ENCODE results near the gene TCAP.

TCAP gene

DNA sequence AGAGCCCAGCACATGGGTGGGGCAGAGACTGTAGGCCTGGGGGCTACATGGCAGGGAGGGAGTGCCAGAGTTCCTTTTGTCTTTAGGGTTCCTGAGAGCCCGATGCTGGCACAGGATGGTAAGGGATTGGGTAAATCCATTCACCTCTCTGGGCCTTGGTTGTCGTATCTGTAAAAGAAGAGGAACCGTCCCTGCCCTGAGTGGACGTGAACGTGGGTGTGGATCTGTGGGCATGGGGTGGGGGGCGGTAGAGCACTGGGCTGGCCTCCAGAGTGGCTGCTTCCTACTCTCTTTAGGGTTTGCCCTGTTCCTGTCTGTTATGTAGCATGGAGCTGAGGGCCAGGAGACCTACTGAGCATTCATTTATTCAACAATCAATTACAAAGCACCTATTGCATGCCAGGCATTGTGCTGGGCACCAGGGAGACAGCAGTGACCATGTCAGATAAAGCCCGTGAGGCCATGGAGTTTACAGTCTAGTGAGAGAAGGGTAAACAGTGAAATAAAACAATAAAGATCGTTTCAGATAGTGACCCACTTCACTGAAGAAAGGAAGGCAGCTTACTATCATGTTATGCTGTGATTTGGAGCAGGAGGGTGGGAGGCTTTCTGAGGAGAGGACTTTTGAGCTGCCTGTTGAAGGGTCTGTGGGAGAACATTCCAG, 13.1 kb upstream of the TCAP start:
- DNase-seq: no peak

DNA sequence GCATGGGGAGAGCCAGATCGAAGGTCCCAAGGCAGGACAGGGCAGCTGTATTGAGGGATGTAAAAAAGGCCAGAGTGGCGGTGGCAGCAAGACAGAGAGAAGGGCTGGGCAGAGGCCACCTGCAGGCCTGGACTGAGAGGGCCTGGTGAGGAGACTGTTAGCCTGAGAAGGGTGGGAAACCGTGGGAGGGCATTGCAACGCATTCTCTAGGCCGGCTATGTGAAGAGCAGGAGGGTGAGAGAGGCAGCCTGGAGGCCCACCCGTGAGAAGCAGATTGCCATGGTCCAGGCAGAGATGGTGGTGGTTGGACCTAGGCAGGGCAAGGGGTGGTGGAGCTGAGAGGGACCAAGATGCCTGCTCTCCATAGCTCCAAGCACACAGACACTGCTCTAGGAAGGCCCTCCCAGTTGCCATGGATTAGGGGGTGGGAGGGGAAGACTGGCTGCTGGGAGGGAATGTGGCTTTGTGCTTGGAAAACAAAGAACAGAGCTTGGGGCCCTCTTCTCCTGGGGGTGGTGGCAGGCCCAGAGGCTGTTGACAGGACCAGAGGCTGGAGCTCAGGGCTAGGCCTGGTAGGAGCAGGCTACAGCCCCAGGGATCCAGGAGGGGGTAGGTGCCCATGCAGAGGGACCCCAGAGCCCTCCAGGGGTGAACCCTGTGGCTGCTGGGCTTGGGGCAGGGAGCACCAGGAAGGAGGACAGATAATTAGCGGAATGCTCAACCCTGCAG, 12.4 kb upstream of the TCAP start:
- no peak for DNase-seq

GRCh38 chr17:39653316-39653661, 11.9 kb upstream of the TCAP start:
- no peak for DNase-seq

GRCh38 chr17:39653662-39654331, 11.4 kb upstream of the TCAP start:
- DNase-seq: peak; percentile 81

GRCh38 chr17:39655105-39655504, 10.0 kb upstream of the TCAP start:
- no peak for DNase-seq

GRCh38 chr17:39658346-39658745, 6.8 kb upstream of the TCAP start:
- no peak for DNase-seq

DNA sequence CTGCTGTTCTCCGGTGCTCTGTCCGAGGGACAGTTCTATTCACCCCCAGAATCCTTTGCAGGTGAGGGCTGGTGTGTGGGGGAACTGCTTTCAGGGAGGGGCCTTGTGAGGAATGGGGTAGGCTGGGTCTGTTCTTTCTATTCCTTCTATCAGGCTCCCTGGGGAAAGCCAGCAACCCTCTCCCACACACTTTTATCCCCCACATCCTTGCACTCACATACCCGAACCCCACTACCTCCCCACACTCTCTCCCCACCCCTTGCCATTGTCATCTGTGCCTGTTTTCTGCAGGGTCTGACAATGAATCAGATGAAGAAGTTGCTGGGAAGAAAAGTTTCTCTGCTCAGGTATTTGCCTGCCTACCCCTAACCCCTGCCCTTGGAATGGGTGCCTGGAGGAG, 6.4 kb upstream of the TCAP start:
- no peak for DNase-seq

DNA sequence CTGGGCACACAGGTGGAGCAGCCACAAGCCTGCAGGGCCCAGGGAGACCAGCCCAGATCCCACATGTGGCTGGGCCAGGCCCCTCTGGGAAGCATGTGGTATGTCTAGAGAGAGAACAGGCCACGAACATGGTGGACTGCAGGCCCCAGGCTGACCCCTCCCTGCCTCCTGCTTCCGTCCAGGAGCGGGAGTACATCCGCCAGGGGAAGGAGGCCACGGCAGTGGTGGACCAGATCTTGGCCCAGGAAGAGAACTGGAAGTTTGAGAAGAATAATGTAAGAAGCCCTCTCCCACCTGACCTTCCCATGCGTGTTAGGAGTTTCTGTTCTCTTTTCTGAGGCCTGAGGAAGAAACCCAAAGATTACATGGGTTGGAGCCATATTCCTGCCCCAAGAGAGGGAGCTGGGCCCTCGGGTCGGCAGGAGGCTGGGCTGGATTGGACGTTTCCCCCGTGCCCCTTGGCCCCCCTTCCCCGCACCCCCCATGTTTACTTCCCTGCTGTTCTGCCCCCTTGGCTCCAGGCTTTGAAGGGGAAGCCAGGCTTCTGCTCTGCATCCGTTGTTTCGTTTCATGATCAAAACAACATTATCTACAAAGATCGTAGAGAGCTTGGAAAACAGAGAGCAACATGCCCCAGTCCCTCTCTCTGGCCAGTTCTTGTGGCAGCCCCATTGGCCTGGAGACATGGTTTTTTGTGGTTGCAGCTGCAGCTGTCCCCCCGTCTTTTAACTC, 5.7 kb upstream of the TCAP start:
- no peak for DNase-seq

GRCh38 chr17:39660011-39660360, 5.2 kb upstream of the TCAP start:
- no peak for DNase-seq

- no peak for DNase-seq
Observed at GRCh38 chr17:39660397-39661385, 4.5 kb upstream of the TCAP start.

- no peak for DNase-seq
Observed at GRCh38 chr17:39661744-39662541, 3.2 kb upstream of the TCAP start.

GRCh38 chr17:39662551-39663339, 2.4 kb upstream of the TCAP start:
- DNase-seq: no peak

- no peak for DNase-seq
Observed at GRCh38 chr17:39663340-39663687, 1.8 kb upstream of the TCAP start.

DNA sequence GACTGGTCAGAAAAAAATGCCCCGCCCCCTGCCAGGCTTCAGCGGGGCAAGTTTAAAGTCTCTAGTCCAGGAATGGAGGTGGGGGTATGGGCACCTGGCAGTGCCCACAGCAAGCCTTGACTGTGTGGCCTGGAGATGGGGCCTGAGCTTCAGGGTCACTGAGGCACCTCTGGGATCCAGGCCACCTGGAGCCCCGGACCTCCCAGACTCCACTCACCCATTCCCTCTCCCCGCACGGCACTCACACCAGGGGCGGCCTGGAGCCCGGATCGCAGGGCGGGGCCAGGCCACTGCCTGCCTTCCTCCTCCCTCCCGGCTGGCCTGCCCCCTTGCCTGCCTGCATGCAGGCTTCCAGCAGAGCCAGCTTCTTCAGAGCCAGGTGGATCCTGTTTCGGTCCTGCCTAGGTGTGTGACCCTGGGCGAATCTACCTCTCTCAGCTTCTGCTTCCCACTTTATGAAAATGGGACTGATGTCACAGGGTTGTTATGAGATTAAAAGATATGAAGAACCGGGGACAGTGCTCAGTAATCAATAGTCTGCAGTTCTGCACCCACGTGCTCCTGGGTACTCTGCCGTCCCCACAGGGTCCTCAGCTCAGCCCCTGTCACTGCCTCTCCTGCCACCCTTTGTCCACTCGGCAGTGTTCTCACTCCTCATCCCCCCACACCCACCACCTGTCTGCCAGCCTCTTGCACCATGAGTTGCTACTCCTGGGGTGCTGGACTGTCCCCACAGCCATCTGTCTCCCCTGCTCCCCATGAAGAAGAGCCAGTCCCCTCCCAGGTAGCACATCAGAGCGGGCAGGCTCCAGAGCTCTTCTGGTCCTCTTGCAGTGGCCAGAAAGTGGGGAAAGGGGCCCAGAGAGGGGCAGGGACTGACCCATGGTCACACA, 1.2 kb upstream of the TCAP start:
- DNase-seq: no peak

GRCh38 chr17:39665642-39666224, 584 bp downstream of the TCAP start:
- no peak for DNase-seq

- no peak for DNase-seq
Observed at GRCh38 chr17:39666231-39666600, 1.1 kb downstream of the TCAP start.

GRCh38 chr17:39666601-39667261, 1.6 kb downstream of the TCAP start:
- DNase-seq: no peak

DNA sequence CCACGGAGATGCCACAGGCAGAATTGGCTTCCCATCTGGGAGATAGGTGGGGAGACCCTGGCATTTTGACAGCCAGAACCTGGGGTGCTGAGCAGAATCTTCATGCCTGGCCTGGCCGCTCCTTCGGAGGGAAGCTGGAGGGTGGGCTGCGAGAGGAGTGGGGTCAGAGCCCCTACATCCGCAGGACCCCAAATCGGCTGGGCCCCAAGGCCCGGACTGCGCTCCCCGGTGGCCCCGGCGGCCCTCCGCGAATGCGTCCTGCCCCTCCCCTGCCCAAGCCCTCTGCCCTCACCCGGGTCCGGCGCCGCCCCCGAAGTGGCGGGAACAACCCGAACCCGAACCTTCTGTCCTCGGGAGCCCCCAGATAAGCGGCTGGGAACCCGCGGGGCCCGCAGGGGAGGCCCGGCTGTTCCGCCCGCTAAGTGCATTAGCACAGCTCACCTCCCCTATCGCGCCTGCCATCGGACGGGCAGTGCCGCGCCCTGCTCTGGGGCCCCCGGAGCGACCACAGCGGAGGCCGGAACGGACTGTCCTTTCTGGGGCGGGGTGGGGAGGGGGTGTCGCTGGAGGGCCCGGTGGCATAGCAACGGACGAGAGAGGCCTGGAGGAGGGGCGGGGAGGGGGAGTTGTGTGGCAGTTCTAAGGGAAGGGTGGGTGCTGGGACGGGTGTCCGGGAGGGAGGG, 2.3 kb downstream of the TCAP start:
- DNase-seq: no peak
